HG03064 (cell line): ENCODE data around the gene RABL6.
"Not testable (repeated sequence)": the region's sequence is repeated elsewhere in the genome, so short reads cannot be mapped to it uniquely, and the experiment has no call there.

Experiments used
- ATAC-seq: cut with Tn5 transposase; IDR thresholded peaks from one replicate; pipeline ENCODE4 v1.9.1; 2021; ENCODE audit warnings: low read depth; ENCODE audit not compliant: unreplicated experiment

The RABL6 gene

DNA sequence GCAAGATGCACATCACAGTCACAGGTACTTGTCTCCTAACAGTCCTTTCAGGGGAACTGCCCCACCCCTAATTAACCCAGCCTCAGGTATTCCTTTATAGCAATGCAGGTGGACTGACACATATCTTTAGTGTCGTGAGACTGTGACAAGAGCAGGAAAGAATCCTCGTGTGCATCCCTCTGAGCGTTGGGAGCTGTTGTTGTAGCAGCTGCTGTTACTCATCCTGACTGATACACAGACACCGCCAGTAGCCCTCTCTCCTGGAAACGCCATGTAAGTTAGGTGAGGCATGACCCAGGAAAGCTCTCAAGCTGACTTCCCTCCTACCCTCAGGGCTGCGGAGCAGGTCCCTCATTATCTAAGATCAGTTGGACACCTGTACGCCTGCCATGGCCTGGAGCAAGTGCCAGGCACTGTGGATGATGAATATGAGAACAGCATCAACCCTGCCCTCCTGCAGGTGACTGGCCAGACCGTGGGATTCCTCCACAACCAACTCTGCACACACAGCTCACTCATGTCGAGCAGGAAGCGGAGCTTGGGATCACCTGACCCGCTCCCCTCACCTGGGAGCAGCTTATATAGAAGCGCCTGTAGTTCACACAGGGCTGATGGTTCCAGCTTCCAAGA lies 33.2 kb upstream of the RABL6 start:
- ATAC-seq: no peak

DNA sequence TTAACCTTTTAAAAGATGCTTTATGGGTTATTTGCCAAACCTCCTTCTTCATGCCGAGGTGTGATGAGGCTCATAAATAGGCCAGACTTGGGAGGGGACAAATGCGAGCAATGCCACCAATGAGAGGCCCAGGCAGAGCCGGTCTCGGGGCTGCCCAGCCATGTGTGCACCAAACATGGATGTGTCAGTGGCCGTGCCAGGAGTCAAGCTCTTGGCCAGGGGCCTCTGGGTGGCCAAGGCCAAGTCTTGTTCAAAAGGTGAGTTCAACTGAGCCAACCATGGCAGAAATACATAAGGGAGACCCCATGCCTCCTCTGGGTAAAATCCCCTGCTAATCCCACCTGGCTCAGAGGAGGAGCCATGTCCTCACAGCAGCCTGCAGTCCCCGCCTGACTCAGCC lies 32.6 kb upstream of the RABL6 start:
- ATAC-seq: no peak

DNA sequence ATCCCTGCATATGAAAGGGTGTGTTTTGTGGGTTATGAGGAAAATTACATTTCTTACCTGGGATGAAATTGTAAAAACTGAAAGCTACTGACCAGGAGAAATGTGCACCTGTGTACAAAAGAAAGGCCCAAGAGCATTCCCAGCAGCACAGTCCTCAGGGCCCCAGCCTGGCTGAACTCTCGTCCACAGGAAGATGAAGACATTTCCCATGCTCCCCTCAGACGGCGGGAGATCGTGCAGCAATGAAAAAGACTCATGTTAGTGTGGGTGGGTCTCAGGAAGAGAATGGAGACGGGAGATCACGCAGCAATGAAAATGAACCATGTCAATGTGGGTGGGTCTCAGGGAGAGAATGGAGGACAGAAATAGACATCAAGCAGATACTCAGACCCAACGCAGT lies 30.8 kb upstream of the RABL6 start:
- no peak for ATAC-seq

DNA sequence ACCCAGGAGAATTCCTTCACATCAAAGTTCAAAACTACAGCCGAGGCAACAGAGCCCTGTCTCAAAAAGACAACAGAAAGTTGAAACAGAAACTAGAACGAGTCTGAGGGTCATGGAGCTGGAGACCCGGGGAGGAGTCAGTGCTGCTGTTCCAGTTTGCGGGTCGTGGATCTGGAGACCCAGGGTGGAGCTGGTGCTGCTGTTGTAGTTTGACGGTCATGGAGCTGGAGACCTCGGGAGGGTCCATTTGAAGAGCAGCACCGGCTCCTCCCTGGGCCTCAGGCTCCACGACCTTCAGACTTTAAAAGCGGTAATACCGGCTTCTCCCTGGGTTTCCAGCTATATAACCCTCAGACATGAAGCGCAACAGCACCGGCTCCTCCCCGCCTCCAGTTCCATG lies 30.4 kb upstream of the RABL6 start:
- ATAC-seq: no peak

DNA sequence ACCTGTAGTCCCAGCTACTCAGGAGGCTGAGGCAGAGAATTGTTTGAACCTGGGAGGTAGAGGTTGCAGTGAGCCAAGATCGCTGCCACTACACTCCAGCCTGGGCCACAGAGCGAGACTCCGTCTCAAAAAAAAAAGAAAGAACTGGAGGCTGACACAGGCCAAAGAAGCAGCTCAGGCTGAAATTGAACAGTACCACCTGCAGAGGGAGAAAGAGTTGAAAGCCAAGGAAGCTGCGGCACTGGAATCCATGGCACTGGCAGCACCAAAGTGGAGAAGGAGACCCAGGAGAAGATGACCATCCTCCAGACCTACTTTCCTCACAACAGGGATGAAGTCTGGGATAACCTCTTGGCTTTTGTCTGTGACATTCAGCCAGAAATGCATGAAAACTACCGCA lies 27.9 kb upstream of the RABL6 start:
- ATAC-seq: no peak

DNA sequence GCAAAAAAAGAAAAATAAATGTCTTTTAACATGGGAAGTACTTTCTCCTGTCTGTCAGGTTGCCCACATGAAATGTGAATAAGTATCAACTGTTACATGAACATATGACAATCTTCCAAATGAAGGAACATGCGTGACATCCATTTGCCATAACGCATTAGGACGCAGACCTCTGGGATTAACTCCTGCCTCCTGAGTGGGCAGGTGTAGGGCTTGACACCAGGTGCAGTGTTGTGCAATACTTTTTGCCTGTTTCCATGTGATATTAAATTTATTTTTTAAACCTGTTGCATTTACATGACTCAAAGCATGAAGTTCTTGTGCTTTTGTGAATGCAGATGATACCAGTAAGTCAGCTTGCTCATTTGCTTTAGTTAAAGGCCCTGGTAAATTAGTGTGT lies 25.3 kb upstream of the RABL6 start:
- ATAC-seq: no peak

DNA sequence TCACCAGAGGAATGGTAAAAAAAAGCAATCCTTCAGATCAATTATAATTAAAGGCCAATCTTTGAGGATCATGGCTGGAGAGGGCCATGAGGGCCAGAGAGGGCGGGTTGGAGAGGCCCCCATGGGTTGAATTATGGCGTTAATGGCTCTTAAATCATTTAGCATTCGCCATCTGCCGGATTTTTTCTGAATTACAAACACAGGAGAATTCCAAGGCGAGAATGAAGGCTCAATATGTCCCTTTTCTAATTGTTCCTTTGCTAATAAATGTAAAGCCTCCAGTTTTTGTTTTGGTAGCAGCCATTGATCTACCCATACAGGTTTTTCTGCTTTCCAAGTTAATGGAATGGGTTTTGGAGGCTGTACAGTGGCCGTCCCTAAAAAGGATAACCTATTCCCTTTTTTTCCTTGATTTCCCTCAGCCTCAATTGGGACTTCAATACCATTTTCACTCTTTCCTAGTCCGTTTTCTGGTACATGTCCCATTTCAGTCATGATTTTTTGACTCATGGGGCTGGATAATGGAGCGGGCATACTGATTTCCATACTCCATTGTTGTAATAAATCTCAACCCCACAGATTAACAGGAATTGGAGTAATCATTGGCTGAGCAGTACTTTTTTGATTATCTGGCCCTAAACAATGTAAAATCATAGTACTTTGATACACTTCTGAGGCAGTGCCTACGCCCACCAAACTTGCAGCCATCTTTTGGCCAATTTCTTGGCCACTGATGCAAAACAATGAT lies 23.3 kb upstream of the RABL6 start:
- ATAC-seq: no peak

DNA sequence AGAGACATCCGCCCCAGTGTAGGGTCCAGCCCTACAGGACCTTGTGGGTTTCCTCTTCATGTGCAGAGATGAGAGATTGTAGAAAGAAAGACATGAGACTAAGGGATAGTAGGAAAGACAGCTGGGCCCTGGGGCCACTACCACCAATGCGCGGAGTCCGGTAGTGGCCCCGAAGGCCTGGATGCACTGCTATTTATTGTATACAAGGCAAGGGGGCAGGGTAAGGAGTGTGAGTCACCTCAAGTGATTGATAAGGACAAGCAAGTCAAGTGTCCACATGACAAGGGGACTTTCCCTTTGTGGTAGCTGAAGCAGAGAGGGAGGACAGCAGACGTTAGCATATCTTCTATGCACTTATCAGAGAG lies 22.8 kb upstream of the RABL6 start:
- no peak for ATAC-seq

DNA sequence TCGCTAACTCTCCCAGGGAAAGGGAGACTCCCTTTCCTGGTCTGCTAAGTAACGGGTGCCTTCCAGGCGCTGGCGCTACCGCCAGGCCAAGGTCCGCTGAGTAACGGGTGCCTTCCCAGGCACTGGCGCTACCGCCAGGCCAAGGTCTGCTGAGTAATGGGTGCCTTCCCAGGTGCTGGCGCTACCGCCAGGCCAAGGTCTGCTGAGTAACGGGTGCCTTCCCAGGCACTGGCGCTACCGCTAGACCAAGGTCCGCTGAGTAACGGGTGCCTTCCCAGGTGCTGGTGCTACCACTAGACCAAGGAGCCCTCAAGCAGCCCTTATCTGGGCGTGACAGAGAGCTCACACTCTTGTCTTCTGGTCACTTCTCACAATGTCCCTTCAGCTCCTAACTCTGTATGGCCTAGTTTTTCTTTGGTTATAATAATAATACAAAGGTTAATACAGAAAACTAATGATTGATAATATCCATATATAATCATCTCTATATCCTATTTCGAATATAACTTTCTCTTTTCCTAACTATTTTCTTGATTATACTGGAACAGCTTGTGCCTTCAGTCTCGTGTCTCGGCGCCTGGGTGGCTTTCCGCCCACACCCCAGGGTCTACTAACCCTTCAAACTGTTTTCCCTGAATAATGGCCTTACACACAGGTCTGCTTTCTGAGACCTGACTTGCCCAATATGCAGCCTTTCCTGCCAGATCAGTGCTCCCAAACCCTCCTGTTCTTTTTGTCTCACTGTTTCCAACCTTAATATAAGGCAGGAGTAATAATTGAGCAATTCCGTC lies 22.0 kb upstream of the RABL6 start:
- ATAC-seq: not testable (repeated sequence)

DNA sequence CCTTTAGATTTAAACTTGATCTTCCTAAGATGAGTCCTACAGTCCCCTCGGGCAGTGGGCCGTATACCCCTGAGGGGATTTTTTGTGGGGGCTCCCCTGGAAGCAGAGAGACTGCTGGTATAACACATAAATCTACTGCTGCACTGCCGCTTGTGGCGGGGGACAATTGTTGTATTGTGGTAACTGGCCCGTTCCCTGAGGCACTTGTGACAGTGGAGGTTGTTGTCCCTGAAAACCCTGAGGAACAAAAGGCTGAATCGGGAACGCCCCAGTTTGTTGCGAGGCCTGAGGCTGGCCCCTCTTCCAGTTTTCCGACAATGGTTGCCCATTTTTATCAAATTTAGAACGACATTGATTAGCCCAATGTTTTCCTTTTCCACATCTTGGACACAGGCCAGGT lies 21.3 kb upstream of the RABL6 start:
- no peak for ATAC-seq

DNA sequence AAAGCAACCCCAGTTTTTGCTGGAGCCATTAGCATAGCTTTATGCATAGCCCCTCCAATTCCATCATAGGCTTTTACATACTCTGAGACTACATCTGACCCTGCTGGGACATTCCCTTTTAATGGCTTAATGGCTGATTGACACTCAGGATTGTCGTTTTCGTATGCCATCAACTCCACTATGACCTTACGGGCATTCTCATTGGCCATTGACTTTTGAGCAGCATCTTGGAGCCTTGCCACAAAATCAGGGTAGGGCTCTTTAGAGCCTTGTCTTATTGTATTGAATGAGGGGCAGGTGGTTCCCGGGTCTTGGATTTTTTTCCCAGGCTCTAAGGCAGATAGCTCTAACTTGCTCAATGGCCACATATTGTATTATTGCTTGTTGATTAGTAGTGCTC lies 20.8 kb upstream of the RABL6 start:
- ATAC-seq: not testable (repeated sequence)

DNA sequence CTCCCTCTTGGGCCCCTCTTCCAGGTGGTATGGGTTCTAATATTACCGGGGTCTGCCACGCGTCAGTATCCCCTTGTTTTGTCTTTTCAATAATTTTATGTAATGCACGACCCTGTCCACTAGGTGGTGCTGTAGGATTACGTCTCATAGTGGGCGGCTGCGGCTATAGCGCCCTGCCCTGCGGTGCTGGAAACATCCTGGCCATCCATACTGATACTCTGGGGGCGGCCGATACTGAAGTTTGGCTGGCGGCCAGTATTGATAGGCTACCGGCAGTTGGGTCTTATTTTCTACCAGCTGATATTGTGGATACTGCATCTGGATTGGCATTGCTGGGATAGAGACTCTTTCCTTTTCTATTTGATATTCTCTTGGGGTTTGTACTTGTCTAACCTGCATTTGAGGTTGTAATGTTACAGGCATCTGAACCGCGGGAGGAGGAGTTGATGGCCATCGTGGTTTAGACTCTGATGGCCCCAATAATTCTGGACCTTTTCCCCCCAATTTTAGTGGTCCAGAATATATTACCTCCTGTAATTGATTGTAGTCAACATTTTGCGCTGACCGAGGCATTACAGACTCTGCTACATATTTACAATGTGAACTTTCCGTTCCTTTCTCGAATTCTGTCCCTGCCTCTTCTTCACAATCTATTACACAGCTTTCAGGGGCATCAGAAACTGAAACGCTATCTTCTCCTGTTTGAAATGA lies 19.9 kb upstream of the RABL6 start:
- ATAC-seq: no peak

DNA sequence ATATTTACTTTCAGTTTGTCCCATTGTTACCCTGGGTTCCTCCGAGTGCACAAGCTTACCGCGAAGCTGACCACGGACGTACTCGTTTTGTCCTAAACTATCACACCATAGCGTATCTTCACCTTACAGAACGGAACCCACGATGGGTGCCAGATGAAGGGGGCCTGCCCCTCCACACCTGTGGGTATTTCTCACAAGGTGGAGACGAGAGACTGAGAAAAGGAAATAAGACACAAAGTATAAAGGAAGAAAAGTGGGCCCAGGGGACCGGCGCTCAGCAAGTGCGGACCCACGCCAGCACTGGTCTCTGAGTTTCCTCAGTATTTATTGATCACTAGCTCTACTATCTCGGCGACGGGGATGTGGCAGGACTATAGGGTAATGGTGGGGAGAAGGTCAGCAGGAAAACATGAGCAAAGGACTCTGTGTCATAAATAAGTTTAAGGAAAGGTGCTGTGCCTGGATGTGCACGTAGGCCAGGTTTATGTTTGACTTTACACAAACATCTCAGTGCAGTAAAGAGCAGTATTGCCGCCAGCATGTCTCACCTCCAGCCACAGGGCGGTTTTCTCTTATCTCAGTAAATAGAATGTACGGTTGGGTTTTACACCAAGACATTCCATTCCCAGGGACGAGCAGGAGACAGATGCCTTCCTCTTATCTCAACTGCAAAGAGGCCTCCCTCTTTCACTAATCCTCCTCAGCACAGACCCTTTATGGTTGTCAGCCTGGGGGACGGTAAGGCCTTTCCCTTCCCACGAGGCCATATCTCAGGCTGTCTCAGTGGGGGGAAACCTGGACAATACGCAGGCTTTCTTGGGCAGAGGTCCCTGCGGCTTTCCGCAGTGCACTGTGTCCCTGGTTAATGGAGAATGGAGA lies 18.9 kb upstream of the RABL6 start:
- ATAC-seq: not testable (repeated sequence)

DNA sequence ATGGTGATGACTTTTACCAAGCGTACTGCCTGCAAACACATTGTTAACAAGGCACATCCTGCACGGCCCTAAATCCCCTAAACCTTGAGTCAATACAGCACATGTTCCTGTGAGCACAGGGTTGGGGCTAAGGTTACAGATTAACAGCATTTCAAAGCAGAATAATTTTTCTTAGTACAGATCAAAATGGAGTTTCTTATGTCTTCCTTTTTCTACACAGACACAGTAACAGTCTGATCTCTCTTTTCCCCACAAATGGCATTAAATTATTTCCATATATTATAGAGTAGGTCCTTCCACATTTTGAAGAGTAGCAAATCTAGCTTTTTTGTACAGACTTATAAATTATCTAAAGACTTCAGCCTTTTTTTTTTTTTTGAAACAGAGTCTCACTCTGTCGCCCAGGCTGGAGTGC lies 18.2 kb upstream of the RABL6 start:
- ATAC-seq: no peak

DNA sequence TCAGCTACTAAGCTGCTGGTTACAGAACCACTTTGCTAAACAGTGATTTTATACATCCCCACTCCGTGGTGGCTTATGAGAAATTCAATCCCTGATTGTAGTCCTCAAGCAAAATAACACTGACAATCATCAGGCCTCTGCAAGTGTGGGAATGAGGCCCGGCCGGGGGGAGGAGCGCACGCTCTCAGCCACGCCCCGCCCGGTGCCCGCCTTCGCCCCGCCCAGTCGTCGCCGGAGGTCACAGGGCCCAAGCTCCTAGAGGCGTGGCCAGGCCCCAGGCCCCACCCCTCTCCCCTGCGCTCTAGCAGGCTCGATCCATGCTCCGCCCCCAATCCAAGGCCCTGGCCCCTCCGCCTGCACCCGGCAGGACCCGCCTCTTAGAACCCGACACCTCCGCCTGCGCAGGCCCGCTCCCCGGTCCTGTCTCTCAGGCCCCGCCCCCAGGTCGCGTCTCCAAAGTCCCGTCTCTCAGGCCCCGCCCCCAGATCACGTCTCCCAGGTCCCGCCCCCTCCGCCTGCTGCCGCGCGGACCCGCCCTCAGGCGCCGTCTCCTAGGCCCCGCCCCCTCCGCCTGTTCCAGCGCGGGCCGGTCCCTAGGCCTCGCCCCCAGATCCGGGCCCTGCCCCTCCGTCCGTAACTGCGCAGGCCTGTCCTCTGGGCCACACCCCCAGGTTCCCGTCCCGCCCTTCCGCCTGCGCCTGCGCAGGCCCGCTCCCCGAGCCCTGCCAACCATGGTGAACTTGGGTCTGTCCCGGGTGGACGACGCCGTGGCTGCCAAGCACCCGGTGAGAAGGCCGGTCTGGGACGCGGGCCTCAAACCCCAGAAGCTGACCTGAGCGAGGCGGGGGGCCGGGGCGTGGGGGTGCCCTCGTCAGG lies 16.9 kb upstream of the RABL6 start, which contains the start of gene TMEM141:
TMEM141 (plus strand) TSS at position 705 of the 876 bp plus-strand sequence; CDS start at position 732, 27 bp downstream.
- ATAC-seq: peak; percentile 75

DNA sequence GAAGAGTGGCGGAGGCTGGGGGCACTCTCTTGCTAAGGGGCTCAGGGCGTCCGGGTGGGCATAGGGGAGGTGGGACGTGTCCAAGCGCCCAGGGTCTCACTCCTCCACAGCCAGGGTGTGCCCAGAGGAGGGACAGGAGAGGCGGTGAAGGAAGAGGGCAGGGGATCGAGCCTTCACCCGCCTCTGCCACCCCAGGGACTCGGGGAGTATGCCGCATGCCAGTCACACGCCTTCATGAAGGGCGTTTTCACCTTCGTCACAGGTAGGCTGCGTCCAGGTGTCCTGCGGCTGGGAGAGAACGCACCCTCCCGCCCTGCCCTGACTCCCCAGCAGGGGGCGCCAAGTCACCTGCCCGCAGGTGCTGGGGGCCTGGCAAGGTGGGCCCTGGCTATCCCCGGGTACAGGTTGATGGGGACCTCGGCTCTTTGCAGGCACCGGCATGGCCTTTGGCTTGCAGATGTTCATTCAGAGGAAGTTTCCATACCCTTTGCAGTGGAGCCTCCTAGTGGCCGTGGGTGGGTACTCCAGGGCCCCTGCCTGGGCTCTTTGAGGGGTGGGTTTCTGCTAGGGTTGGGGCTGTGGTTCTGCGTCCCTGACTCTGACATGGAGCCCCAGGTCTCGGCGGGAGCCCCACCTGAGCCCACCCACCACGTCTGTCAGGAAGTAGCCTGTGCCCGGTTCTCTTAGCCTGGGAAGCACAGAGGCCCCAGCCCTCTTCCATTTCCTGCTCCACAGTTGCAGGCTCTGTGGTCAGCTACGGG lies 16.1 kb upstream of the RABL6 start:
- no peak for ATAC-seq

DNA sequence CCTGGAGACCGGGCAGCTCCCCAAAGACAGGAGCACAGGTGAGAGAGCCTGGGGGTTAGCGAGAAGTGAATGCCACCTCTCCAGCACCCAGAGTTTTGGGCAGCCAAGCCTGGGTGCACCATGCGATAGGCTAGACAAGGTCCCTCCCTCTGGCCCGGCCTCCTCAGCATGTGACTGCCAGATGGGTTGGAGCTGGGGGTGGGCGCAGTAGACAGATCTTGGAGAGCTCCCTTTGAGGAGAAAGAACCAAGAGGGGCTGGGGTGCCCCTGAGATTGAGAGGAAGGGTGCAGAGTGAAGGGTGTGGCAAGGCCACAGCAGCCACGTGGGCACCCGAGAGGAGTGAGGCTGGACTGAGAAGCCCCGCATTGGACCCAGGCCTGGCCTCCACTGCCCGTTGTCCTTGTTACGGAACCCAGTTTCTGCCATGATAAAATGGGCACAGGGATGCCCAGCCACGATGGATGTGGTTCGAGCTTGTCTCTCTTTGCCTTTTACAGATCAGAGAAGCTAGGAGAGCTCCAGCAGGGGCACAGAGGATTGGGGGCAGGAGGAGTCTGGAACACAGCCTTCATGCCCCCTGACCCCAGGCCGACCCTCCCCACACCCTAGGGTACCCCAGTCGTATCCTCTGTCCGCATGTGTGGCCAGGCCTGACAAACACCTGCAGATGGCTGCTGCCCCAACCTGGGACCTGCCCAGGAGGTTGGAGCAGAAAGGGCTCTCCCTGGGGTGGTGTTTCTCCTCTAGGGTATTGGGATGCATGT lies 15.2 kb upstream of the RABL6 start:
- ATAC-seq: no peak
